Neural progenitor cell (in vitro differentiated cells): ENCODE measurements around the gene KLHL29. TPM values are rescaled to one million over a fixed set of nuclear protein-coding genes. Genes with fewer than 3 reads are reported as not detected.

ENCODE experiments used
- DNase-seq: peaks from one replicate; pipeline ENCODE4 v3.0.0-alpha.2; 2016; ENCODE audit warnings: low spot score
- H2AFZ ChIP-seq: fragments of 200-600 bp; sonication (generic); replicated peaks from 2 replicates; pipeline ENCODE4 v1.6.1; 2016; ENCODE audit warnings: antibody characterized with exemption
- H3F3A ChIP-seq: fragments of 200-600 bp; sonication (generic); 2 replicates; pipeline ENCODE4 v1.6.1; 2016; ENCODE audit warnings: antibody characterized with exemption, low read depth
- H3K27ac ChIP-seq: fragments of 200-600 bp; sonication (generic); 2 replicates; pipeline ENCODE4 v1.5.1; 2016; ENCODE audit warnings: mild to moderate bottlenecking
- H3K27me3 ChIP-seq: fragments of 200-600 bp; sonication (generic); 2 replicates; pipeline ENCODE4 v1.6.1; 2016; ENCODE audit warnings: mild to moderate bottlenecking, moderate library complexity
- H3K36me3 ChIP-seq: fragments of 200-600 bp; sonication (generic); 2 replicates; pipeline ENCODE4 v1.5.1; 2016
- H3K4me1 ChIP-seq: fragments of 200-600 bp; sonication (generic); 2 replicates; pipeline ENCODE4 v1.6.1; 2016; ENCODE audit warnings: mixed run types
- H3K4me2 ChIP-seq: fragments of 200-600 bp; sonication (generic); 2 replicates; pipeline ENCODE4 v1.6.1; 2016
- H3K4me3 ChIP-seq: fragments of 200-600 bp; sonication (generic); 2 replicates; pipeline ENCODE4 v1.5.1; 2016
- H3K79me2 ChIP-seq: fragments of 200-600 bp; sonication (generic); 2 replicates; pipeline ENCODE4 v1.6.1; 2016; ENCODE audit warnings: low read depth
- H3K9ac ChIP-seq: fragments of 200-600 bp; sonication (generic); 2 replicates; pipeline ENCODE4 v1.6.1; 2016
- H3K9me3 ChIP-seq: fragments of 200-600 bp; sonication (generic); 2 replicates; pipeline ENCODE4 v1.5.1; 2016; ENCODE audit warnings: low read depth
- H4K20me1 ChIP-seq: fragments of 200-600 bp; sonication (generic); 2 replicates; pipeline ENCODE4 v1.6.1; 2016; ENCODE audit warnings: low read depth
- H3K27ac Mint-ChIP-seq: 3 replicates; pipeline ENCODE4 v1.8.0; 2021; ENCODE audit warnings: mixed read lengths
- H3K27me3 Mint-ChIP-seq: 2 replicates; pipeline ENCODE4 v1.8.0; 2022; ENCODE audit warnings: low read depth, mild to moderate bottlenecking, inconsistent platforms, moderate library complexity, mixed read lengths; ENCODE audit not compliant: insufficient read depth
- H3K36me3 Mint-ChIP-seq: 3 replicates; pipeline ENCODE4 v1.8.0; 2021; ENCODE audit warnings: mixed read lengths
- H3K4me1 Mint-ChIP-seq: 3 replicates; pipeline ENCODE4 v1.8.0; 2021; ENCODE audit warnings: mixed read lengths
- H3K4me3 Mint-ChIP-seq: 3 replicates; pipeline ENCODE4 v1.8.0; 2021; ENCODE audit warnings: mild to moderate bottlenecking, moderate library complexity, mixed read lengths
- H3K9me3 Mint-ChIP-seq: 3 replicates; pipeline ENCODE4 v1.8.0; 2020; ENCODE audit warnings: mixed read lengths
- CTCF ChIP-seq: fragments of 200-600 bp; sonication (generic); IDR thresholded peaks from 2 replicates; pipeline ENCODE4 v1.5.1; 2017; ENCODE audit warnings: antibody characterized with exemption, mild to moderate bottlenecking
- EZH2 ChIP-seq: fragments of 200-600 bp; sonication (generic); IDR thresholded peaks from 2 replicates; pipeline ENCODE4 v1.6.1; 2017; ENCODE audit warnings: antibody characterized with exemption, mild to moderate bottlenecking, moderate library complexity
- EZH2phosphoT487 ChIP-seq: fragments of 200-600 bp; sonication (generic); IDR thresholded peaks from 2 replicates; pipeline ENCODE4 v1.6.1; 2017; ENCODE audit warnings: antibody characterized with exemption
- total RNA-seq: library from RNA; depleted of rRNA; stranded (reverse); fragments of >200 nt; gene quantifications from 2 replicates; pipeline ENCODE4 v1.2.3, GENCODE V29; 2015; ENCODE audit warnings: low replicate concordance

Gene KLHL29
- total RNA-seq, 1 donor from 2014 or later: 1.6 TPM

GRCh38 chr2:23609254-23609653, 224.3 kb downstream of the KLHL29 start:
- H3K27ac ChIP-seq: no peak overlapping the region
- H3K27me3 Mint-ChIP-seq: peaks cover 4% of the 10 kb centered on the region

GRCh38 chr2:23611839-23612238, 226.9 kb downstream of the KLHL29 start:
- Histone ChIP-seq H3K27ac (no peak overlapping the region), H3K79me2 (no peaks in the 10 kb centered on the region), H3K4me2 (no peak overlapping the region), H3K4me3 (no peak overlapping the region), H3K36me3 (peaks cover 3% of the 10 kb centered on the region), H4K20me1 (no peaks in the 10 kb centered on the region), H3K9me3 (peaks cover 6% of the 10 kb centered on the region), H3K27me3 (no peaks in the 10 kb centered on the region), H2AFZ (no peak overlapping the region), H3K4me1 (peaks cover 14% of the 10 kb centered on the region), H3F3A (no peaks in the 10 kb centered on the region), H3K9ac (no peak overlapping the region)
- Mint-ChIP-seq H3K36me3 (peaks cover 11% of the 10 kb centered on the region), H3K27me3 (peaks cover 6% of the 10 kb centered on the region), H3K27ac (no peak overlapping the region), H3K4me3 (no peak overlapping the region), H3K4me1 (peaks cover 40% of the 10 kb centered on the region), H3K9me3 (peaks cover 26% of the 10 kb centered on the region)
- no peak for DNase-seq
- no peak for TF ChIP-seq CTCF
- no peak for TF ChIP-seq EZH2phosphoT487
- no peak for TF ChIP-seq EZH2

More at GRCh38 chr2:23609254-23609653, 224.3 kb downstream of the KLHL29 start:
- DNase-seq: no peak
- Histone ChIP-seq H3K36me3 (peaks cover 3% of the 10 kb centered on the region), H3K9ac (no peak overlapping the region), H3K79me2 (no peaks in the 10 kb centered on the region), H3F3A (no peaks in the 10 kb centered on the region), H4K20me1 (no peaks in the 10 kb centered on the region), H3K9me3 (peaks cover 6% of the 10 kb centered on the region), H3K4me2 (no peak overlapping the region), H2AFZ (no peak overlapping the region), H3K27me3 (no peaks in the 10 kb centered on the region), H3K4me1 (peaks cover 6% of the 10 kb centered on the region), H3K4me3 (no peak overlapping the region)
- H3K27ac Mint-ChIP-seq: no peak overlapping the region
- no peak overlapping the region for H3K4me3 Mint-ChIP-seq
- TF ChIP-seq CTCF: no peak
- no peak for TF ChIP-seq EZH2phosphoT487
- TF ChIP-seq EZH2: no peak
- H3K4me1 Mint-ChIP-seq: peaks cover 14% of the 10 kb centered on the region
- peaks cover 12% of the 10 kb centered on the region for H3K36me3 Mint-ChIP-seq
- peaks cover 29% of the 10 kb centered on the region for H3K9me3 Mint-ChIP-seq

- peaks cover 20% of the 10 kb centered on the region for H3K9me3 Mint-ChIP-seq
- H3K79me2 ChIP-seq: no peaks in the 10 kb centered on the region
- no peaks in the 10 kb centered on the region for H3K27me3 ChIP-seq
- peaks cover 3% of the 10 kb centered on the region for H3K36me3 ChIP-seq
- H2AFZ ChIP-seq: peak overlapping the region; percentile 50
- no peak overlapping the region for H3K4me3 ChIP-seq
- peaks cover 11% of the 10 kb centered on the region for H3K36me3 Mint-ChIP-seq
- peaks cover 6% of the 10 kb centered on the region for H3K9me3 ChIP-seq
- H3K9ac ChIP-seq: no peak overlapping the region
- H3K4me1 Mint-ChIP-seq: peaks cover 60% of the 10 kb centered on the region
- H3F3A ChIP-seq: no peaks in the 10 kb centered on the region
- DNase-seq: peak; percentile 18
- no peak overlapping the region for H3K27ac ChIP-seq
- H3K27ac Mint-ChIP-seq: peak overlapping the region; percentile 60
- no peaks in the 10 kb centered on the region for H4K20me1 ChIP-seq
- H3K4me2 ChIP-seq: peak overlapping the region; percentile 27
- peaks cover 19% of the 10 kb centered on the region for H3K4me1 ChIP-seq
- no peak overlapping the region for H3K4me3 Mint-ChIP-seq
- no peak for TF ChIP-seq EZH2
- TF ChIP-seq CTCF: no peak
- TF ChIP-seq EZH2phosphoT487: no peak
- H3K27me3 Mint-ChIP-seq: peaks cover 9% of the 10 kb centered on the region
These were observed 229.7 kb downstream of the KLHL29 start for GRCh38 chr2:23614701-23615100.
